Measurements from ENCODE around the gene CUL4A. TPM values are rescaled to one million over a fixed set of nuclear protein-coding genes. Genes with fewer than 3 reads are reported as not detected.

Gene CUL4A
- total RNA-seq, 1 donor from 2014 or later: 60.1 TPM

DNA sequence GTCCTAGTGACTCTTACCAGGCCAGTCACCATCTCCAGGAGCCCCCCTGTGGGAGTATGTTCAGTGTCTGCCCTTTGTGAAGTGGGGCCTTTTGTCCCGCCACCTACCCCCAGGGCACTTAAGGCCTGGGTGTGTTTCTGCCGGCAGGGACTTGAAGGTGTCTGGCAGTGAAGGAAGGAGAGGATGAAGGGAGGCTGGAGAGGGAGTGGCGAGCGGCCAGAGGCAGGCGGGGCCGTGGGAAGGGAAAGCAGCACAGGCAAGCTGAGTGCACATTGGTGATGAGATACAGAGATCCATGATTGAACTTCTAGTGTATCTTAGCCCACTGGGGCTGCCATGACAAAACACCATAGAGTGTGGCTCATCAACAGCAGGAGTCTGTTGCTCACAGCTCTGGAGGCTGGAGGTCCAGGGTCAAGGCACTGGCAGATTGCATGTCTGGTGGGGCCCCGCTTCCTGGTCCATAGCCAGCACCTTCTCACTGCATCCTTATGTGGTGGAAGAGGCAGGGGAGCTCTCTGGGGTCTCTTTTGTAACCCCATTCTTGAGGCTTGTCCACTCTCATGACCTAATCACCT lies 17.5 kb downstream of the CUL4A start:
- ATAC-seq: peak in 1 of 2 donors; percentile 31
- Histone ChIP-seq H3K27ac (no peak overlapping the region), H3K27me3 (ENCODE audit: low read depth) (no peaks in the 10 kb centered on the region), H3K9me3 (no peaks in the 10 kb centered on the region), H3K36me3 (peaks cover 88% of the 10 kb centered on the region), H3K4me3 (no peak overlapping the region), H3K4me1 (peaks cover 7% of the 10 kb centered on the region)
- TF ChIP-seq, protein P1, sequence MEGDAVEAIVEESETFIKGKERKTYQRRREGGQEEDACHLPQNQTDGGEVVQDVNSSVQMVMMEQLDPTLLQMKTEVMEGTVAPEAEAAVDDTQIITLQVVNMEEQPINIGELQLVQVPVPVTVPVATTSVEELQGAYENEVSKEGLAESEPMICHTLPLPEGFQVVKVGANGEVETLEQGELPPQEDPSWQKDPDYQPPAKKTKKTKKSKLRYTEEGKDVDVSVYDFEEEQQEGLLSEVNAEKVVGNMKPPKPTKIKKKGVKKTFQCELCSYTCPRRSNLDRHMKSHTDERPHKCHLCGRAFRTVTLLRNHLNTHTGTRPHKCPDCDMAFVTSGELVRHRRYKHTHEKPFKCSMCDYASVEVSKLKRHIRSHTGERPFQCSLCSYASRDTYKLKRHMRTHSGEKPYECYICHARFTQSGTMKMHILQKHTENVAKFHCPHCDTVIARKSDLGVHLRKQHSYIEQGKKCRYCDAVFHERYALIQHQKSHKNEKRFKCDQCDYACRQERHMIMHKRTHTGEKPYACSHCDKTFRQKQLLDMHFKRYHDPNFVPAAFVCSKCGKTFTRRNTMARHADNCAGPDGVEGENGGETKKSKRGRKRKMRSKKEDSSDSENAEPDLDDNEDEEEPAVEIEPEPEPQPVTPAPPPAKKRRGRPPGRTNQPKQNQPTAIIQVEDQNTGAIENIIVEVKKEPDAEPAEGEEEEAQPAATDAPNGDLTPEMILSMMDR (IDR thresholded peaks at IDR 0.05): no peak
- DNase-seq: no peak
- intact Hi-C loops (cut with DNase I): no loop called here

DNA sequence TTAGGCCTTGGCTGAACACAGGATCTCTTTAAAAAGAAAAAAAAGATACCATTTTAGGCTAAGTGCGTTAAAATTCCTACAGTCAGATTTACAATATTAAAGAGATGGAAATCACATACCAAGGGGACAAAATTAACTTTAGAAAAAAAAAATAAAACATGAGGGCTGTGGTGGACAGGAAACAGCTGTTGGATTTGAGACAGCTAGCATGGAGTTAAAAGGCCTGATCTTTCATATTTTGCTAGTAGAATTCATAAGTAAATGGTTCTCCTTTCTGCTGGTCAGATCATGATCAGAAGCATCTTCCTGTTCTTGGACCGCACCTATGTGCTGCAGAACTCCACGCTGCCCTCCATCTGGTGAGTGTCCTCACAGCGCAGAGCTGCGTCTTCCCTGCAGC lies 19.7 kb downstream of the CUL4A start:
- Histone ChIP-seq H3K36me3 (peaks cover 83% of the 10 kb centered on the region), H3K4me3 (no peak overlapping the region), H3K9me3 (no peaks in the 10 kb centered on the region), H3K27ac (no peak overlapping the region), H3K27me3 (ENCODE audit: low read depth) (no peaks in the 10 kb centered on the region), H3K4me1 (peaks cover 7% of the 10 kb centered on the region)
- TF ChIP-seq, protein P1 (IDR thresholded peaks at IDR 0.05): no peak
- DNase-seq (no peak), ATAC-seq (peak in 1 of 2 donors; percentile 6)
- intact Hi-C loops (cut with DNase I): no loop called here

DNA sequence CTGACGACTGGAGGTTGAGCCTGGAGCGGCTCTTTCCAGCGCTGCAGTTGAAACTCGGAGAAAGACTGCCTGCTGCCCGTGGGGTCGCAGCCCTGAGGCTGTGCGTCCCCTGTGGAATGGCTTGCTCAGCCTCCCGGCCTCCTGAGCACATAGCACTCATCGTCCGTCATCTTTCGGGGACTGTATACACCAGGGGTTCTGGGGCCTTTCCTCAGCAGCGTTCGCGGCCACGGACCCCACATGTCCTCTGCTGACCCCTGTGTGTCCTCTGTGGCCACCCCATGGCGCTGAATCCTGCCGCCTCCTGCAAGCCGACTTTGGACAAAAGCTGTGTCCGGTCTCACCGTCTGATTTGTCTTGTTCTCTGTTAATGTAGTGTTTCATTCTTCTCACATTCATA lies 20.4 kb downstream of the CUL4A start:
- Histone ChIP-seq H3K36me3 (peaks cover 83% of the 10 kb centered on the region), H3K27ac (no peak overlapping the region), H3K4me1 (peaks cover 7% of the 10 kb centered on the region), H3K27me3 (ENCODE audit: low read depth) (no peaks in the 10 kb centered on the region), H3K9me3 (no peaks in the 10 kb centered on the region), H3K4me3 (no peak overlapping the region)
- ATAC-seq (peak in 1 of 2 donors; percentile 25), DNase-seq (no peak)
- TF ChIP-seq, protein P1 (IDR thresholded peaks at IDR 0.05): no peak
- intact Hi-C loops (cut with DNase I): no loop called here

DNA sequence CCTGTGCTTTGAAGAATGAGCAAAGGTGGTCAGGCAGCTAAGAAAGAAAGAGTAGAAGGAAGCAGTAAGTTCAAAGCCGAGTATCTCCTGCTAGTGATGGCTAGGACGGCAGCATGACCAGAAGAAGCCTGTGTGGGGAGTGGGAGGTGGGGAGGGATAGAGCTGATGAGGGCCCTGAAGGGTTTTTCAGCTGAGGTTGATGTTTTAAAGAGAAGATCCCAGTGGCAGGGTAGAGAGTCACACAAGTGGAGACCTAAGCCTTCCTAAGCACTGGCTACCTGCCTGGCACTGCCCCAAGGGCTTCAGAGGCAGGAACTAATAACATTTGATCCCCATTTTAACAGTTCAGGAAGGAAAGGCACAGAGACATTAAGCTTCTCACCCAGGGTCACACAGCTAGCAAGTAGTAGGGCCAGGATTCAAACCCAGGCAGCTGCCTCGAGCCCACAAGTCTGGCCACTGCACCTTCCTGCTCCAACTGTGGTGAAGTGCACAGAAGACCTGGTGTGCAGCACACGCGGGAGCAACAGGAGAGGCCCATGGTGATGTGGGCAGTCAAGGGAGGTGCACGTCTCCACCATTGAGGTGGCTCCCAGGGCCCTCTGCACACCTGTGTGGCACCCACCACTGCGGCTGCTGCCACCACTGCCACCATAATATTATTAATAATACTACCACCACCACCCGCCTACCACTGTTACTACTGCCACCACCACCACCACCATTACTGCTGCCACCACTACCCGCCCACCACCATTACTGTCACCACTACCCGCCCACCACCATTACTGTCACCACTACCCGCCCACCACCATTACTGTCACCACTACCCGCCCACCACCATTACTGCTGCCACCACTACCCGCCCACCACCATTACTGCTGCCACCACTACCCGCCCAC lies 22.1 kb downstream of the CUL4A start:
- intact Hi-C loops (cut with DNase I): no loop called here
- no peak overlapping the region for H3K4me3 ChIP-seq
- H3K9me3 ChIP-seq: no peaks in the 10 kb centered on the region
- TF ChIP-seq, protein P1 (IDR thresholded peaks at IDR 0.05): no peak
- H3K4me1 ChIP-seq: peaks cover 7% of the 10 kb centered on the region
- ATAC-seq: no peak
- peaks cover 83% of the 10 kb centered on the region for H3K36me3 ChIP-seq
- no peaks in the 10 kb centered on the region for H3K27me3 ChIP-seq (ENCODE audit: low read depth)
- no peak overlapping the region for H3K27ac ChIP-seq
- no peak for DNase-seq

DNA sequence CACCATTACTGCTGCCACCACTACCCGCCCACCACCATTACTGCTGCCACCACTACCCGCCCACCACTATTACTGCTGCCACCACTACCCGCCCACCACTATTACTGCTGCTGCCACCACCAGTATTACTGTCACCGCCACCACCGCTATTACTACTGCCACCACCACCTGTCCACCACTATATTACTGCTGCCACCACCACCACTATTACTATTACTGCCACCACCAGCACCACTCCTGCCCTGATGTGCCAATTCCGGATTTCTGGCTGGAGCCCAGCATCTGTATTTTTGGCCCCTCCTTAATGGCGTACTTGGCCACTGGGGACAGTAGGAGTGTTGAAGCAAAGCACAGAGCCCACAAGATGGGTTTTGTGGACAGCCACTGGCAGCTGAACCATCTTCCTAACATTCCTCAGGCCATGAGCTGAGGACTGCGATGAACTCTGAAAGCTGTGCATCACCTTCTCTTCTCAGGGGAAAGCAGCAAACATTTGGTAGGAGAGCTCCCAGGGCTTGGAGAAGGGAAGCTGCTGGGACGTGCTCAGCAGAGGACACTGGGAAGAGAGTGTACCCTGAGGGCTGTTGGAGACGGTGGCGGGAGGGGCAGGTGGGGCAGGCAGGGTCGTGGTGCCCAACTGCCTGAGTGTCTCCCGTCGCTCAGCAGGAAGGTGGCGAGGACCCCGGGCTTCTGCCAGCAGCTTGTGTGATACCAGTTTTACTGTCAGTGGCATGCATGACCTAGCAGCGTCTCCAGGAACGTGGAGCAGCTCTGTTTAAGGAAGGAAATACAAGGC lies 23.0 kb downstream of the CUL4A start:
- ATAC-seq: no peak
- H3K4me1 ChIP-seq: no peaks in the 10 kb centered on the region
- DNase-seq: no peak
- H3K9me3 ChIP-seq: no peaks in the 10 kb centered on the region
- no peak overlapping the region for H3K27ac ChIP-seq
- TF ChIP-seq, protein P1 (IDR thresholded peaks at IDR 0.05): no peak
- intact Hi-C loops (cut with DNase I): no loop called here
- H3K36me3 ChIP-seq: peaks cover 83% of the 10 kb centered on the region
- H3K27me3 ChIP-seq (ENCODE audit: low read depth): no peaks in the 10 kb centered on the region
- no peak overlapping the region for H3K4me3 ChIP-seq
